T1000 (cell line): ENCODE measurements around the gene EHBP1L1.
A peak's percentile ranks its signal among the peaks of the same experiment; 100 is the strongest.
"Not testable (repeated sequence)": the region's sequence is repeated elsewhere in the genome, so short reads cannot be mapped to it uniquely, and the experiment has no call there.

Experiments used
- DNase-seq: peaks from one replicate; lab custom pipeline; 2025; ENCODE audit warnings: mixed read lengths; lab: John Stamatoyannopoulos, UW

Gene EHBP1L1

DNA sequence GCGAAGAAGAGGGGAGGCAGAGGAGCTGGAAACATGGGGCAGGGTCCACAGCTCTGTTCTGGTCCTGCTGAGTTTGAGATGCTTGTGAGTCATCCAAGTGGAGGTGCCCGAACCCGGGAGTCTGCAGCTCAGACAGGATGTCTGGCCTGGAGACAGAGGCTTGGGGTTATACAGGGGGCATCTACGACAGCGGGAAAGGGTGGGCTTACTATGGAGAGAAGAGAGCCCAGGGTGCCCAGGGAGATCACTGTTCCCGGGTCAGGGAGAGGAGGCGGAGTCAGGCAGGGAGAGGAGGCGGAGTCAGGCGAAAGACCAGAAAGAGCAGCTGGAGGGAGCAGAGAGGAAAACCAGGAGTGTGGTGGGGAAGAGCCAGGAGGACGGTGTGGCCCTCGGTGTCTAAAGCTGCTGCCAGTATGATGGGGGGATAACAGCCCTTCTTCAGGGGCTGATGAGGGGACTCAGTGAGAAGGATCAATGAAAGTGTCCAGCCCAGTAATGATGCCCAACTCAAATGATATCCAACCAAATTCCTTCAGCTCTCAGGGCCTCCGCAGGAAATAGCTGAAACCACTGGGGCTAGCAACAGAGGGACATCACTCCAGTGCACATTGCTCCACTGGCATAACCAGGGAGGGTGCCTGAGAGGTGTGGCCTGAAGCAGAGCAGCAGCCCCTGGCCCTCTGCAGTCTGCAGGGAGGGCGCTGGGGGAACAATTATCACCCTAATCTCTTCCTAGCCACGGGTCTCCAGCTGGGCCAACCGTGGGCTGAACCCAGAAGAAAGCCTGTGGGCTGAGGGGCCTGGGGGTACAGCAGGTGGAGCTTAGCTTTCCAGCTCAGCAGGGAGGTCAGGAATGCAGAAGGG lies 15.1 kb upstream of the EHBP1L1 start:
- peak; percentile 35 for DNase-seq

DNA sequence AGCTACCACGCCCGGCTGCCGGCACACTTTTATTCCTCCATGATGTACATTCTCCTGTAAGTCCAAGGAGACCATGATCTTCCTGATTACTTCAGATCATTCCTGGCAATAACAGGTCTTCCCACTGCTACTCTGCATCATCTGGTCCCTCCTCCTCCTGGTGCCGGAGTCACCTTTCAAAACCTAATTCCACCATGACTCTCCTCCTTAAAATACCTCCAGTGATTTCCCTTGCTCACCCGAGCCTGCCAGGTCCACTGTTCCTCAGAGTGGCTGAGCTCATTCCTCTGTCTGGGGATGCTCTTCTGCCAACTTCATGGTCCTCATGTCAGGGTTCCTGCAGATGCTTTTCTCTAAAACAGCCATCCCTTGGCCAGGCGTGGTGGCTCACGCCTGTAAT lies 13.8 kb upstream of the EHBP1L1 start:
- no peak for DNase-seq

DNA sequence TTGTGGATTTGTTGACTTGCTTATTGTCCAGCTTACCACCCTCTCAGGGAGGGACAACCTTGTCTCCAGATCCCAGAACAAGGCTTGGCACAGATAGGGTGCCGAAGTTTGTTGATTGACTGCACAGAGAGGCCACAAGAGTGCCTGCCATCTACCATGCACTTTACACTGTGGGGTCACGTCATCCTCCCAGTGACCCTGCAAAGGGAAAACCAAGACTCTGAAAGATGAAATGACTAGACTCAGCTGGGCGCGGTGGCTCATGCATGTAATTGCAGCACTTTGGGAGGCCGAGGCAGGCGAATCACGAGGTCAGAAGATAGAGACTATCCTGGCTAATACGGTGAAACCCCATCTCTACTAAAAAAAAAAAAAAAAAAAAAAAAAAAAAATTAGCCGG lies 13.1 kb upstream of the EHBP1L1 start:
- DNase-seq = no peak

DNA sequence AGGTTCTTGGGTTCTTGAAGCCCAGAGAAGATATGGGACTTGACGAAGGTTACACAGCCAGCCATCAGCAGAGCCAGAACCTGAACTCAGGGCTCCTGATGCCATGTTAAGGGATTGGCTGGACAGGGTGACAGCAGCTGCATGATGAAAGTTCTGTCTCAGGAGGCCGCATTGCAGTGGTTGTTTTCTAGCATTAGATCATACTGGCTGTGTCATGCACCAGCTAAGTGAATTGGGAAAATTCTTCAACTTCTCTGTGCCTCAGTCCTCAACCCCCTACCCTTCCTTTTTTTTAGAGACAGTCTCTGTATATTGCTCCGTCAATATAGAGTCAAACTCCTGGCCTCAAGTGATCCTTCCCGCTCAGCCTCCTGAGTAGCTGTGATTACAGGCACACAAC lies 12.3 kb upstream of the EHBP1L1 start:
- DNase-seq = no peak

DNA sequence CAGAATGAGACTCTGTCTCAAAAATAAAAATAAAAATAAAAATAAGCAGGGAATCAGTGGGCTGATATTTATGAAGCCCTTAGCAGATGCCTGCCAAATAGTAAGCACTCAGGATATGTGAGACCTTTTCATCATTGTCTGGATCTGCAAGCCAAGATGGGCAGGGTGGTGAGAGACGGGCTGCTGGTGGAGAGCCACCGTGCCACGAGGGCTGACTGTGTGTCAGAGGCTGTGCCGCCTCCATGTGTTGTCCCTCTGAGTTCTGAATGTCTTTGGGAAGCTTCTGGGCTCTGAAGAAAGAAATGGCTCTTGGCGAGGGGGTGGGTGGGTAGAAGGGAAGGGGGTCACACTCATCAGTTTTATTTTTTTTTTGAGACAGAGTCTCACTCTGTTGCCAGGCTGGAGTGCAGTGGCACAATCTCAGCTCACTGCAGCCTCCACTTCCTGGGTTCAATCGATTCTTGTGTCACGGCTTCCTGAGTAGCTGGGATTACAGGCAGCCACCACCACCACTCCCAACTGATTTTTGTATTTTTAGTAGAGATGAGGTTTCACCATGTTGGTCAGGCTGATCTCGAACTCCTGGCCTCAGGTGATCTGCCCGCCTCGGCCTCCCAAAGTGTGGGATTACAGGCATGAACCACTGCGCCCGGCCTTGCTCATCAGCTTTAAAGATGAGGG lies 10.8 kb upstream of the EHBP1L1 start:
- DNase-seq = not testable (repeated sequence)

DNA sequence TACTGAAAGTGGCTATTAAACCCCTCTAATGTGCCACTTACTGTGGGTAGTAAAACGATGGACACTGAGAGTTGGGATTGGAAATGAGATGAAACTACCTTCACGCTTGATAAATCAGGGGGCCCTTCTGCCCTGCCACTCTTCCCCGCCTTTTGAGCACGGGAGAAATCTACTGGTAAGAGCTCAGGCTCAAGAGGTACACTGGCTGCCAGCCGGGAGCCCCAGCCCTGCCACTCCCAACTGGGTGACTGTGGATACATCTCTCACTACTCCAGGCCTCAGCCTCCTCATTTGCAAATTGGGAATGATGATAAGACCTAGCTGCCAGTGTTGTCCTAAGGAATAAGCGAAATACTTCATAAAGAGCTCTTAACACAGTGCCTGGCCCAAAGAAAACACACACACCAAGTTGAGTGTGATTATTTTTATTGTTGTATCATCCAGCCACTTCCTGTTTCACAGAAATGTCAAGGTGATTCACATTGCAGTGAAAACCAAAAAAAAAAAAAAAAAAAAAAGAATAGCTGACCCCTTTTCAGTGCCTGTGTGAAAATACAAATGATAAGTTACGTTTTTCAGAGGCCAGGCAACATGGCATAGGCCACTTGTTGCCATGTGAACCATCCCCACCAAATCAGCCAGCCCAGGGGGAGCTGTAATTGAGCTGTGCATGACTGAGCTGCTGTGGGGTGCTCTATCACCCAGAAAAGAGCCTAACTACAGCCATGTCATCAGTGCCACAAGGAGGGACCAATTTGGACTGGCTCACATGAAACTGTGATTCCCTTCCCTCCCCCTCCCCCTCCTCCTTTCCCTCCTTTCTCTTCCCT lies 10.0 kb upstream of the EHBP1L1 start:
- DNase-seq = no peak

DNA sequence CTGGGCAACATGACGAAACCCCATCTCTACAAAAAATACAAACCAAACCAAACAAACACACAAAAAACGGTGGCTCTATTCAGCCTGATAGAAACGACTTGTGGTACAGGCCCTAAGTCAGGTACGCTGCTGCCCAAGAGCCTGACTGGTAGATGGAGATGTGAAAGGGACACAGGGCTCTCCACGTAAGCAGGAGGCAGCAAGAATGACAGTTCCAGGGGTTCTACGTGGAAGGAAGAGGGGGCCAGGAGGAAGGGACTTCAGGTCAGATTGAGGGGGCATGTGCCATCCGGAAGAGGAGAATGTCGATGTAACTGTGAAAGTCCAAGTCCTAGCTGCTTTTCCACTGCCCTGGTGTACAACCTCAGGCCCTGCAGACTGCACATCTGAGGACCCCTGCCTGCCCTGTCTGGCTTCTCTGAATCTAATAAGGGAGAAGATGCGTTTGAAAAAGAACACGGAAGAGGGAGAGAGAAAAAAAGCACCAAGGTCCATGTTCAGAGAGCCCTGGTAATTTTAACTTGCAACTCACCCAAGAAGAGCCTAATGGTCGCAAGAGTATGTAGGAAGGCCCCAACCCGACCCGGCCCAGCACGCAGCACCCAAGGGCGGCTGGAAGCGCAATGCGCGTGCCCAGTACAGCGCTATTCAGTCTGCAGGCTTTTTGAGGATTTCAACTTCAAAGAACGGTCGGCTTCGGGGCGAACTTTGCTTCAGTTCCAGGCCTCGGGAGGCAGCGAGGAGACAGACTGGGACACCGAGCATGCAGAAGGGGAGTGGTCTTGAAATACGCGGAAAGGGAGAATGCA lies 6.5 kb upstream of the EHBP1L1 start:
- DNase-seq = no peak

DNA sequence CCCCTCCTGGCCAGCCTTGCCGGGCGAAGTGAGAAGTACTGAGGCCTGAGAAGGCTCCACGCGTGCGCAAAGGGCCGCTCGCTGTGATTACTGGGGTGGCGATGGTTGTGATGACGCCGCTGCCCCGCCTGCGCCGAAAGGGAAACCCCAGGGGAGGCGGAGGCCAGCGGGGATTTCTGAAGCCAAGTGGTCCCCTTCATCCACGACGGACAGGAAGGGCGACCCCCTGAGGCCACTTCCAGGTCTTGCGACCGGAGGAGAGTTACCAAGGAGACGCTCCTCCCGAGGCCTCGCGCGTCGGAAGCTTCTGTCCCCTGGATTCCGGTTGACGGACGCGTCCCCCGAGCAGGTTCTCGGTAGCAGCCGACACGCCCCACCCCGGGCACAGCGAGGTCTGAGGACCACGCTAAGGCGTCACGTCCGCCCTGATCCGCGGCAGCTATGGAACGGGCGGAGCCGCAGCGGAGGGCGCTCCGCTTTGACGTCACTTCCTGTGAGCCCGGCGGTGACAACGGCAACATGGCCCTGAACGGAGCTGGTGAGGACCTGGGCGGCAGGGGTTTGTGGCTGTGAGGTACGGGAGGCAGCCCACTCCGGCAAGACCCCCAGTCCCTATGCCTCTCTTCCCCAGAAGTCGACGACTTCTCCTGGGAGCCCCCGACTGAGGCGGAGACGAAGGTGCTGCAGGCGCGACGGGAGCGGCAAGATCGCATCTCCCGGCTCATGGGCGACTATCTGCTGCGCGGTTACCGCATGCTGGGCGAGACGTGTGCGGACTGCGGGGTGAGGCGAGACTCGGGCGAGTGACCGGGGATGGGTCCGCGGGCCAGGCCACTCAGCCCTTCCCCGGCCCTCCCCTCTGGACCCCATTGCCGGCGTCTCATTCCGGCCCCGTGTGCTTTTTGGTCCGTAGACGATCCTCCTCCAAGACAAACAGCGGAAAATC lies 5.6 kb upstream of the EHBP1L1 start, which contains the start of gene ZNRD2:
Gene ZNRD2, plus strand, starts transcription at position 505 of the 946 bp plus-strand sequence. Its CDS starts 15 bp downstream, at position 520.
- peak; percentile 98 for DNase-seq

DNA sequence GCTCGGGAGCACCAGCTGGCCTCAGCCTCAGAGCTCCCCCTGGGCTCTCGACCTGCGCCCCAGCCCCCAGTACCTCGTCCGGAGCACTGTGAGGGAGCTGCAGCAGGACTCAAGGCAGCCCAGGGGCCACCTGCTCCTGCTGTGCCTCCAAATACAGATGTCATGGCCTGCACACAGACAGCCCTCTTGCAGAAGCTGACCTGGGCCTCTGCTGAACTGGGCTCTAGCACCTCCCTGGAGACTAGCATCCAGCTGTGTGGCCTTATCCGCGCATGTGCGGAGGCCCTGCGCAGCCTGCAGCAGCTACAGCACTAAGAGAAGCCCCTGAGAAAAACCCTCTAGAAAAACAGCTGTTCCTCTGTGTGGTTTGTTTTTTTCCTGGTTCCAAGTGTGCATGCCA lies 4.4 kb upstream of the EHBP1L1 start:
- DNase-seq = no peak

DNA sequence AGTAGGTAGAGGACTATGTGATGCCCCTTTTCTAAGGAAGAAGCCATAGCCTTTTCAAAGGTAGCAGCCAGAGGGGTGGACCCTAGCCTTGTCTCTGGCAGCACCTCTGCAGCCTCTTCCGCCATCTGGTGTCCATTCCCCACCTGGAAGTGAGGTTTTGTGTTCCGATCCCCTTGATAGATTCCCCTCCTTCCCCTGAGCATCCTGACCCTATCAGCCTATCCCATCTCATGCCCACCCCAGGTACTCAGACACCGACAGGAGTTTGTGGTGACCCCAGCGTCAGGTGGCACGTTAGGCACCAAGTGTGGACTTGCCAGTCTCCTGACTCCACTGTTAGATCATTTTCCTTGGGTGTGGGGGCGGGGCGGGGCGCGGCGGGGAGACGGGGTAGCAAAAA lies 3.9 kb upstream of the EHBP1L1 start:
- no peak for DNase-seq

DNA sequence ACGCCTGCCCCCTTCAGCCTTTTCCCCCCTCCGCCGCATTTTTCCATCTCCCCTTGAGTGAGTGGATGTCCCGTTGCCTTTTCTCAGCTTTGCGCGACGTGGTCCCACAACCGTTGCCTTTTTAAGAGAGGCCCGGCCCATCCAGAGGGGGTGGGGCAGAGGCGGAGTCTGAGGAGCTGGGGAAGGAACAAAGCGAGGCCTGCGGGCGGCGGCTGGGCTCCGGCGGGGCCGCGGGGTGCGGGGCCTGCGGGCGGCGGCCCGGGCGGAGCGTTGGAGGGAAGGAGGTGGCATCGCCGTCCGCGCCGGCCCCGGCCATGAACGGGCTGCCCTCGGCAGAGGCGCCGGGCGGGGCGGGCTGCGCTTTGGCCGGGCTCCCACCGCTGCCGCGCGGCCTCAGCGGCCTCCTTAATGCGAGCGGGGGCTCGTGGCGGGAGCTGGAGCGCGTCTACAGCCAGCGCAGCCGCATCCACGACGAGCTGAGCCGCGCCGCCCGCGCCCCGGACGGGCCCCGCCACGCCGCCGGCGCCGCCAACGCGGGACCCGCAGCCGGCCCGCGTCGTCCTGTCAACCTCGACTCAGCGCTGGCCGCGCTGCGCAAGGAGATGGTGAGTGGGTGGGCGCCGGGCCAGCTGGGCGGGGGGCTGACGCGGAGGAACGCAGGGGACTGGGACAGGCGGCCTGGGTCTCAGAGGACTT lies 3.3 kb upstream of the EHBP1L1 start, which contains the start of gene FAM89B:
Gene FAM89B, plus strand, starts transcription at position 183 of the 696 bp plus-strand sequence. Its CDS starts 132 bp downstream, at position 315.
- DNase-seq = peak; percentile 73

DNA sequence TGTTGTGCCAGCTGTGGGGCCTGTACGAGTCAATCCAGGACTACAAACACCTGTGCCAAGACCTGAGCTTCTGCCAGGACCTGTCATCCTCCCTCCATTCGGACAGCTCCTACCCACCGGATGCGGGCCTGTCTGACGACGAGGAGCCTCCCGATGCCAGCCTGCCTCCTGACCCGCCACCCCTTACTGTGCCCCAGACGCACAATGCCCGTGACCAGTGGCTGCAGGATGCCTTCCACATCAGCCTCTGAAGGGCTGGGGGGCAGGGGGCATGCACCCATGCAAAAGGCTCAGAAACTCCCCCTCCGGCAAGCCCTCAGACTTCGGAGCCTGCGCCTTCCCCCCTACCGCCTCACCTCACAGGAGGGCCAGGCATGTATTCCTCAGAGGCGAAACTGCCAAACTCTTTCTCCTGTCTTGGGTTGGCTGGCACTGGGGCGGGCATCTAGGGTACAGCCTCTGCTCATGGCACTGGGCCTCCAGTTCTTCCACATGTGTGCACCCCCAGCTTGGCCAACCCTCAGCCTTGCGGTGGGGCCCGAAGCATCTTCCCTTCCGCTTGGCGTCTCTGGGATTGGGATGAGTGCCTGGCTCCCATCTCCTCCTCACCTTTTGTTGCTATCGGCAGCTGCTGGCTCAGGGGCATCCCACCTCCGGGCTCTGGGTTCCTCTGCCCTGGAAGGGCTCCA lies 2.3 kb upstream of the EHBP1L1 start:
- DNase-seq = no peak

DNA sequence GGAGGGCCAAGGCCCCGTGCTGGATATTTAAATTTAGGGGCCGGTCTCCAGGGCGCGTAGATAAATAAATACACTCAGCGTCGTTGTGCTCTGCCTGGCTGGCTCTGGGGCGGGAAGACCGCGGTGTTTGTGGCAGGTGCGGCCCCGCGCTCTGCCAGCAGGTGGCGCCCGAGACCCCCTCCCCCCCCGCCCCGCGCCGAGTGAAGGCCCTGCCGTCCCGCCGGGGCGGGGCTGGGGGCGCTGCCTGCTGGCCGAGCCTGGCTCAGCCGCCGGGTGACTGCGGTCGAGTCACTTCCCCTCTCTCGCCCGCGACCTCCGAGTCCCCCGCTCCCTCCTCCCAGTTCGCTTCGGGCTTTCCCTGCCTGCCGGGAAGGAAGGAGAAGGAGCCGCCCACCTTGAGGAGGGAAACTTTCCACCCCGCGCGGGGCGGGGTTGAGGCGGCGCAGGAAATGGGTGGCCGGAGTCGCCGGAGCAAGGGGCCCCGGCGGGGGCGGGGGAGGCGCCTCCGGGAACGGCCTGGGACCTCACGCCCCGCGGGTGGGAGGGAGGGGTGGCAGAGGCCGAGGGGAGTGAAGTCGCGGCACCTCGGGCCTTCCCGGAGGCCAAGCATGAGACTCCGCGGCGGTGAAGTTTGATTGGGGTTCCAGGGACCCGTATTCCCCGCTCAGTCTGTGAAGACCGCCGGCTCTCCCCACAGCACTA lies 1.6 kb upstream of the EHBP1L1 start:
- peak; percentile 96 for DNase-seq

DNA sequence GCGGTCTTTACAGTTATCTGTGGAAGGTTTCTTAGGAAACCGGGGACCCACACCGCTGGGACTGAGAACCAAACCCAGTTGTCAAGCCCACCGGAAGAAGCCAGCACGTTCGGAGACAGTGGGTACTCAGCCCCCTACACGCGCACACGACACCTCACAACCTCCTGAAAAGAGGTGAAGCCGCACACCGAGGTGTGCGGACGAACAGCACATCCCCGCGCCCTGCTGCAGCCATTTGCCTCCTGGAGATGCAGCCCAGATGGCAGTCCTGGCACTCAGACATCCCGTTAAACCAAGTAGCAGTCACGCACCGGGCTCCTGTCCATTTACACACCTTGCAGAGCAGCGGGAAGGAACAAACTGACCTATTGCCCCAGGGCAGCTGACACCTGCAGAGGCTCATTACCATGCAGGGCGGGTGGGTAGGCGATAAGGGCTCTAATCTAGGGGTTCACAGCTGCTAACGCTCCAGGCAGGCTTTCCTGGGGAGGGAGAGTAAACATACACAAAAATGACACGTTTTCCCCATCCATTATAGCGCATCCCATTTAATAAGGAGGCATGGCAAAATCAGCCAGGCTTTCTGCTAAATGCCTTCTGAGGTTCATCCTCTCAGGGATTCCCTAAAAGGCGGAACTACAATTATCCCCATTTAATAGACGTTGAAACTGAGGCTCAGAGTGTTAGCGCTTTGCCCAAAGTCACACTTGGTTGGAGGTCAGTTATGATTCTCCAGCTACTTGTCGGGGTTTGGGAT lies 864 bp upstream of the EHBP1L1 start:
- DNase-seq = no peak

DNA sequence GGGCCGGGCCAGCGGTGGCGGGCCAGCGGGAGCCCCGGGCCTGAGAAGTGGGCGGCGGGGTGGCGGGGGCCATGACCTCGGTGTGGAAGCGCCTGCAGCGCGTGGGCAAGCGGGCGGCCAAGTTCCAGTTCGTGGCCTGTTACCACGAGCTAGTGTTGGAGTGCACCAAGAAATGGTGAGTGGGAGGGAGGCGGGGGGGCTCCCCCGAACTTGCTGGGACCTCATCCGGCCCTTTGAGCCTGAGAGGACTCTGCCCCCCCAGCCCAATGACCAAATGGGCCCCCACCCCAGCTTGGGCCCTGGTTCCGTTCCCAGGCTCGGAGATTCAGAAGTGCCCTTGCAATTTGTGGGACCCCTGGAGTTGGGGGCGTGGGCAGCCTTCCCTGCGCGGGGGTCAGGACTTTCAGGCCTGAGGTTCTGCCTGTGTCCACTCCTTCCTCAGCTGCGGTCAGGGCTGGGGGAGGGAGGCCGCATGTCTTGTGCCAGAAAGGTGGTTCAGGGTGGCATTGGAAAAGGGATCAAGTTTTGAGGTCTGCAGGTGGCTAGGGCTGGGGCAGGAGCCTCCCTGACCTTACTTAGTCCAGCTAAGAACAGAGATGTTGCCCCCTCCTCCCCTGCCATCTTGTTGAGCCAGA lies 496 bp downstream of the EHBP1L1 start:
- no peak for DNase-seq

DNA sequence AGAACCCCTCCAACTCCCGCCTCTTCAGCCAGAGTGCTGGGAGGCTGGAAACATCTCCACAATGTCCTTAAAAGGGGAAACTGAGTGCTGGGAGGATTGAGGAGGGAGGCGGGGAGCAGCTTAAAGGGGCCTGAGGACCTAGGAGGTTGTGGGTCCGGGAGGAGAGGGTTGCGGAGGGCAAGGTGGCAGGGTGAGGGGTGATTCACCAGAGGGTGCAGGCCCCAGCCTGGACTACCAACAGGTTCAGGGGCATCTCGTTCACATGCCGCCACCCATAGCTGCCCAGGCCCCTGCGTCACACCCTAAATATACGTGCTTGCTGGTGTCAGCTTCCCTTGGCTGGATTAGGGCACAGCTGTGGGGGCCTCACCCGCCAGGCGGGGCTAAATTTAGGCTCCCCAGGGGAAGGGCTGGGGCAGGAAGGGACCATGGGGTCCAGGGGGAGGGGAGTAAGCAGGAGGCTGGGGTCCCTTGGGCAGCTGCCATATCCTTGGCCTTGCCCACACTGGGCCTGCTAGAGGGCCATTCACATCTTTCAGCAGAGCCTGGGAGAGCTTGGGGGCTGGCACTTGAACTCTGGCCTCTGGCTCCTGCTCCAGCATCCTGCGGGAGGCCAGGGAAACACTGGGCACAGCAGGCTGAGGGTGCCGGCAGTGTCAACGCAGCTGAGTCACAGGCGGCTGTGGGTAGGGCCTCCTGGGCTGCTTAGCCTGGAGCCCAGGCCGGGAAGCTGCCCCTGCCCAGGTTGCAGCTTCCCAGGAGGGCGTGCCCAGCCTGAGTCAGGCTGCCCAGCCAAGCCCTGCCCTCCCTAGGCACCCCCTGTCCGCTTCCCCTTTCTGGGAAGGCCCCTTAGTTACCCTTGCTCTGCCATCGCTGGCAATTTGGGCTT lies 1.3 kb downstream of the EHBP1L1 start:
- DNase-seq = peak; percentile 83
